ENCODE data around the gene STAG1. TPM values are rescaled to one million over a fixed set of nuclear protein-coding genes. Genes with fewer than 3 reads are reported as not detected.

STAG1 gene
- total RNA-seq, 2 donors from 2014 or later = 48.0 to 62.3 TPM

- peaks cover 4% of the 10 kb centered on the region for H3K9me3 Mint-ChIP-seq
- H3K27me3 Mint-ChIP-seq = no peaks in the 10 kb centered on the region
- peaks cover 25% of the 10 kb centered on the region for H3K4me1 Mint-ChIP-seq
- peaks cover 33% of the 10 kb centered on the region for H3K36me3 Mint-ChIP-seq (ENCODE audit: low read depth)
- no peak overlapping the region for H3K27ac Mint-ChIP-seq
- ATAC-seq (replicated peaks) = no peak
- no peak overlapping the region for H3K4me3 Mint-ChIP-seq
Observed at GRCh38 chr3:136703429-136703828, 48.7 kb downstream of the STAG1 start.

GRCh38 chr3:136699271-136699828 is 52.8 kb downstream of the STAG1 start:
- Mint-ChIP-seq H3K4me3 (no peak overlapping the region), H3K9me3 (peaks cover 8% of the 10 kb centered on the region), H3K27ac (no peak overlapping the region), H3K4me1 (peaks cover 20% of the 10 kb centered on the region), H3K27me3 (no peaks in the 10 kb centered on the region), H3K36me3 (ENCODE audit: low read depth) (peaks cover 44% of the 10 kb centered on the region)
- no peak for ATAC-seq (replicated peaks)

- Mint-ChIP-seq H3K27ac (no peak overlapping the region), H3K27me3 (no peaks in the 10 kb centered on the region), H3K4me1 (peaks cover 24% of the 10 kb centered on the region), H3K36me3 (ENCODE audit: low read depth) (peaks cover 53% of the 10 kb centered on the region), H3K9me3 (peaks cover 12% of the 10 kb centered on the region), H3K4me3 (no peak overlapping the region)
- no peak for ATAC-seq (replicated peaks)
Observed at GRCh38 chr3:136698361-136698760, 53.8 kb downstream of the STAG1 start.

- H3K27ac Mint-ChIP-seq = no peak overlapping the region
- ATAC-seq (replicated peaks) = no peak
- peaks cover 56% of the 10 kb centered on the region for H3K36me3 Mint-ChIP-seq (ENCODE audit: low read depth)
- H3K4me1 Mint-ChIP-seq = peaks cover 25% of the 10 kb centered on the region
- H3K4me3 Mint-ChIP-seq = no peak overlapping the region
- no peaks in the 10 kb centered on the region for H3K27me3 Mint-ChIP-seq
- peaks cover 12% of the 10 kb centered on the region for H3K9me3 Mint-ChIP-seq
Observed at GRCh38 chr3:136696797-136697196, 55.4 kb downstream of the STAG1 start.

- Mint-ChIP-seq H3K27me3 (no peaks in the 10 kb centered on the region), H3K9me3 (peaks cover 8% of the 10 kb centered on the region), H3K4me1 (peaks cover 31% of the 10 kb centered on the region), H3K4me3 (peak overlapping the region; percentile 19), H3K36me3 (ENCODE audit: low read depth) (peaks cover 42% of the 10 kb centered on the region), H3K27ac (peak overlapping the region; percentile 74)
- ATAC-seq (replicated peaks) = peak; percentile 25
Observed at GRCh38 chr3:136694321-136694720, 57.9 kb downstream of the STAG1 start.

- peak overlapping the region; percentile 10 for H3K27ac Mint-ChIP-seq
- H3K36me3 Mint-ChIP-seq (ENCODE audit: low read depth) = peaks cover 22% of the 10 kb centered on the region
- H3K4me1 Mint-ChIP-seq = peaks cover 31% of the 10 kb centered on the region
- ATAC-seq (replicated peaks) = peak; percentile 24
- H3K9me3 Mint-ChIP-seq = peaks cover 3% of the 10 kb centered on the region
- no peaks in the 10 kb centered on the region for H3K27me3 Mint-ChIP-seq
- H3K4me3 Mint-ChIP-seq = no peak overlapping the region
Observed at GRCh38 chr3:136690599-136690998, 61.6 kb downstream of the STAG1 start.

GRCh38 chr3:136685882-136686281 is 66.3 kb downstream of the STAG1 start:
- Mint-ChIP-seq H3K27me3 (no peaks in the 10 kb centered on the region), H3K27ac (no peak overlapping the region), H3K4me3 (no peak overlapping the region), H3K36me3 (ENCODE audit: low read depth) (peaks cover 13% of the 10 kb centered on the region), H3K9me3 (peaks cover 4% of the 10 kb centered on the region), H3K4me1 (peaks cover 19% of the 10 kb centered on the region)
- no peak for ATAC-seq (replicated peaks)

- Mint-ChIP-seq H3K4me1 (peaks cover 4% of the 10 kb centered on the region), H3K27me3 (no peaks in the 10 kb centered on the region), H3K36me3 (ENCODE audit: low read depth) (peaks cover 13% of the 10 kb centered on the region), H3K4me3 (no peak overlapping the region), H3K9me3 (peaks cover 4% of the 10 kb centered on the region), H3K27ac (no peak overlapping the region)
- no peak for ATAC-seq (replicated peaks)
Observed at GRCh38 chr3:136682740-136683312, 69.4 kb downstream of the STAG1 start.

- peaks cover 6% of the 10 kb centered on the region for H3K4me1 Mint-ChIP-seq
- H3K4me3 Mint-ChIP-seq = no peak overlapping the region
- peaks cover 1% of the 10 kb centered on the region for H3K36me3 Mint-ChIP-seq (ENCODE audit: low read depth)
- peaks cover 1% of the 10 kb centered on the region for H3K9me3 Mint-ChIP-seq
- H3K27ac Mint-ChIP-seq = no peak overlapping the region
- H3K27me3 Mint-ChIP-seq = no peaks in the 10 kb centered on the region
- ATAC-seq (replicated peaks) = no peak
Observed at GRCh38 chr3:136678981-136679380, 73.2 kb downstream of the STAG1 start.

GRCh38 chr3:136676009-136676408 is 76.2 kb downstream of the STAG1 start:
- Mint-ChIP-seq H3K4me1 (peaks cover 5% of the 10 kb centered on the region), H3K36me3 (ENCODE audit: low read depth) (peaks cover 8% of the 10 kb centered on the region), H3K27ac (no peak overlapping the region), H3K4me3 (no peak overlapping the region), H3K9me3 (no peaks in the 10 kb centered on the region), H3K27me3 (no peaks in the 10 kb centered on the region)
- ATAC-seq (replicated peaks) = no peak

- Mint-ChIP-seq H3K36me3 (ENCODE audit: low read depth) (peaks cover 8% of the 10 kb centered on the region), H3K27ac (no peak overlapping the region), H3K4me1 (peaks cover 5% of the 10 kb centered on the region), H3K27me3 (no peaks in the 10 kb centered on the region), H3K4me3 (no peak overlapping the region), H3K9me3 (no peaks in the 10 kb centered on the region)
- ATAC-seq (replicated peaks) = no peak
Observed at GRCh38 chr3:136675150-136675858, 76.9 kb downstream of the STAG1 start.

GRCh38 chr3:136672457-136672856 is 79.7 kb downstream of the STAG1 start:
- Mint-ChIP-seq H3K27ac (no peak overlapping the region), H3K27me3 (no peaks in the 10 kb centered on the region)

GRCh38 chr3:136671921-136672320 is 80.3 kb downstream of the STAG1 start:
- H3K27me3 Mint-ChIP-seq = no peaks in the 10 kb centered on the region
- no peak overlapping the region for H3K4me3 Mint-ChIP-seq
- H3K4me1 Mint-ChIP-seq = peaks cover 10% of the 10 kb centered on the region
- H3K27ac Mint-ChIP-seq = no peak overlapping the region
- no peaks in the 10 kb centered on the region for H3K9me3 Mint-ChIP-seq
- H3K36me3 Mint-ChIP-seq (ENCODE audit: low read depth) = peaks cover 8% of the 10 kb centered on the region
- no peak for ATAC-seq (replicated peaks)

More at GRCh38 chr3:136672457-136672856, 79.7 kb downstream of the STAG1 start:
- ATAC-seq (replicated peaks) = no peak
- Mint-ChIP-seq H3K9me3 (no peaks in the 10 kb centered on the region), H3K4me3 (no peak overlapping the region), H3K36me3 (ENCODE audit: low read depth) (peaks cover 8% of the 10 kb centered on the region), H3K4me1 (peaks cover 5% of the 10 kb centered on the region)

GRCh38 chr3:136670166-136670565 is 82.0 kb downstream of the STAG1 start:
- H3K27ac Mint-ChIP-seq = no peak overlapping the region
- H3K27me3 Mint-ChIP-seq = no peaks in the 10 kb centered on the region
- peaks cover 14% of the 10 kb centered on the region for H3K4me1 Mint-ChIP-seq
- H3K36me3 Mint-ChIP-seq (ENCODE audit: low read depth) = peaks cover 9% of the 10 kb centered on the region
- H3K4me3 Mint-ChIP-seq = no peak overlapping the region
- no peaks in the 10 kb centered on the region for H3K9me3 Mint-ChIP-seq
- no peak for ATAC-seq (replicated peaks)

- Mint-ChIP-seq H3K27ac (no peak overlapping the region), H3K4me1 (peaks cover 22% of the 10 kb centered on the region), H3K9me3 (no peaks in the 10 kb centered on the region), H3K36me3 (ENCODE audit: low read depth) (peaks cover 12% of the 10 kb centered on the region), H3K27me3 (no peaks in the 10 kb centered on the region), H3K4me3 (no peak overlapping the region)
- ATAC-seq (replicated peaks) = no peak
Observed at GRCh38 chr3:136667081-136667480, 85.1 kb downstream of the STAG1 start.

Measured in activated T-helper 17 cell treated with anti-CD3 and anti-CD28 coated beads, Interleukin-2, amount 50 U/mL, for 72 hours (primary cell).